Mesodermal cell (in vitro differentiated cells): Measurements from ENCODE around the gene GNG7.
"Not testable (repeated sequence)": the region's sequence is repeated elsewhere in the genome, so short reads cannot be mapped to it uniquely, and the experiment has no call there.

ENCODE experiments used
- H3K27ac ChIP-seq: 2 replicates; pipeline ENCODE4 v1.7.0; 2013; ENCODE audit warnings: mild to moderate bottlenecking, low read depth, low read length, moderate library complexity; ENCODE audit not compliant: severe bottlenecking
- H3K36me3 ChIP-seq: 2 replicates; pipeline ENCODE4 v1.7.1; 2013; ENCODE audit warnings: mild to moderate bottlenecking, low read length, moderate library complexity; ENCODE audit not compliant: control insufficient read depth, insufficient read depth
- H3K4me1 ChIP-seq: one replicate; pipeline ENCODE4 v1.7.1; 2013; ENCODE audit warnings: mild to moderate bottlenecking, low read length; ENCODE audit not compliant: insufficient read depth, control insufficient read depth, poor library complexity, severe bottlenecking
- H3K4me3 ChIP-seq: 2 replicates; pipeline ENCODE4 v1.7.0; 2013; ENCODE audit warnings: low read length, control low read depth, mild to moderate bottlenecking; ENCODE audit not compliant: insufficient read depth, poor library complexity, severe bottlenecking; ENCODE audit errors: extremely low read depth
- H3K9me3 ChIP-seq: 2 replicates; pipeline ENCODE4 v1.7.1; 2013; ENCODE audit warnings: mild to moderate bottlenecking, low read length, moderate library complexity; ENCODE audit not compliant: control insufficient read depth
- WGBS, 2 experiments: methylation state at CpG; one replicate each; pipeline ENCODE4 v1.1.5; 2013; ENCODE audit warnings: missing lambda C conversion rate in 2 of 2; ENCODE audit not compliant: insufficient coverage in 2 of 2; 5-methylcytosine and 5-hydroxymethylcytosine counted together

GNG7 gene

GRCh38 chr19:2540646-2541454 lies 161.6 kb downstream of the GNG7 start:
- Histone ChIP-seq H3K4me1 (peaks cover 54% of the 10 kb centered on the region), H3K9me3 (no peaks in the 10 kb centered on the region), H3K36me3 (no peaks in the 10 kb centered on the region), H3K4me3 (peak overlapping the region; percentile 14), H3K27ac (peak overlapping the region; percentile 99)
- WGBS, 2 experiments: 7 to 9% methylated on average over 35 of the region's 35 CpGs

- WGBS, 2 experiments: 53 to 69% methylated on average over 3 to 11 of the region's 12 CpGs
- peak overlapping the region; percentile 14 for H3K4me3 ChIP-seq
- no peaks in the 10 kb centered on the region for H3K36me3 ChIP-seq
- H3K9me3 ChIP-seq: peaks cover 4% of the 10 kb centered on the region
- H3K4me1 ChIP-seq: peaks cover 50% of the 10 kb centered on the region
- H3K27ac ChIP-seq: peak overlapping the region; percentile 99
Measured at GRCh38 chr19:2540251-2540645, 162.2 kb downstream of the GNG7 start.

- peaks cover 44% of the 10 kb centered on the region for H3K4me1 ChIP-seq
- H3K27ac ChIP-seq: no peak overlapping the region
- H3K4me3 ChIP-seq: no peak overlapping the region
- H3K36me3 ChIP-seq: no peaks in the 10 kb centered on the region
- peaks cover 4% of the 10 kb centered on the region for H3K9me3 ChIP-seq
- 90 to 94% methylated on average over 8 to 9 of the region's 10 CpGs for WGBS, 2 experiments
Measured at GRCh38 chr19:2538096-2538757, 164.3 kb downstream of the GNG7 start.

GRCh38 chr19:2537584-2537983 lies 164.9 kb downstream of the GNG7 start:
- H3K9me3 ChIP-seq, H3K27ac ChIP-seq, H3K36me3 ChIP-seq, H3K4me3 ChIP-seq: not testable (repeated sequence)
- 95 to 97% methylated on average over 6 to 8 of the region's 9 CpGs for WGBS, 2 experiments
- peaks cover 39% of the 10 kb centered on the region for H3K4me1 ChIP-seq

GRCh38 chr19:2536461-2536860 lies 166.0 kb downstream of the GNG7 start:
- peaks cover 30% of the 10 kb centered on the region for H3K4me1 ChIP-seq
- WGBS, 2 experiments: 91 to 98% methylated on average over 11 of the region's 12 CpGs

GRCh38 chr19:2534423-2535013 lies 168.0 kb downstream of the GNG7 start:
- Histone ChIP-seq H3K27ac (peak overlapping the region; percentile 81), H3K4me1 (peaks cover 13% of the 10 kb centered on the region), H3K36me3 (no peaks in the 10 kb centered on the region), H3K9me3 (peaks cover 10% of the 10 kb centered on the region), H3K4me3 (no peak overlapping the region)
- WGBS, 2 experiments: 94 to 100% methylated on average over 1 of the region's 2 CpGs

More at GRCh38 chr19:2536461-2536860, 166.0 kb downstream of the GNG7 start:
- peaks cover 10% of the 10 kb centered on the region for H3K9me3 ChIP-seq
- no peaks in the 10 kb centered on the region for H3K36me3 ChIP-seq
- no peak overlapping the region for H3K27ac ChIP-seq
- no peak overlapping the region for H3K4me3 ChIP-seq

- Histone ChIP-seq H3K27ac (peak overlapping the region; percentile 81), H3K36me3 (no peaks in the 10 kb centered on the region), H3K4me1 (peaks cover 14% of the 10 kb centered on the region), H3K9me3 (peaks cover 10% of the 10 kb centered on the region), H3K4me3 (no peak overlapping the region)
- WGBS, 2 experiments: 86 to 98% methylated on average over 3 to 4 of the region's 6 CpGs
Measured at GRCh38 chr19:2533686-2534422, 168.6 kb downstream of the GNG7 start.

GRCh38 chr19:2533072-2533425 lies 169.4 kb downstream of the GNG7 start:
- Histone ChIP-seq H3K9me3 (peaks cover 10% of the 10 kb centered on the region), H3K4me3 (no peak overlapping the region), H3K4me1 (peaks cover 15% of the 10 kb centered on the region), H3K36me3 (no peaks in the 10 kb centered on the region), H3K27ac (peak overlapping the region; percentile 55)
- no CpG with 5 or more reads among the region's 2 CpGs for WGBS, 2 experiments

GRCh38 chr19:2532252-2533071 lies 170.0 kb downstream of the GNG7 start:
- Histone ChIP-seq H3K36me3 (no peaks in the 10 kb centered on the region), H3K4me1 (peaks cover 15% of the 10 kb centered on the region), H3K4me3 (no peak overlapping the region), H3K9me3 (peaks cover 10% of the 10 kb centered on the region), H3K27ac (no peak overlapping the region)
- WGBS, 2 experiments: 96 to 100% methylated on average over 2 to 5 of the region's 7 CpGs

- Histone ChIP-seq H3K27ac (peak overlapping the region; percentile 2), H3K4me1 (peaks cover 23% of the 10 kb centered on the region)
- not testable (repeated sequence) for H3K9me3 ChIP-seq, H3K36me3 ChIP-seq, H3K4me3 ChIP-seq
- 91 to 98% methylated on average over 8 to 10 of the region's 10 CpGs for WGBS, 2 experiments
Measured at GRCh38 chr19:2529942-2530341, 172.6 kb downstream of the GNG7 start.
